HepG2 (cell line): ENCODE results near the gene TSGA10IP. TPM values are rescaled to one million over a fixed set of nuclear protein-coding genes. Genes with fewer than 3 reads are reported as not detected.

Experiments
- ARNT2 ChIP-seq: sonication (generic); formaldehyde crosslinking; IDR thresholded peaks from 2 replicates; pipeline ENCODE4 v1.8.0; 2022; ENCODE audit warnings: mild to moderate bottlenecking, low read depth, missing genetic modification reagents, moderate library complexity
- ATF3 ChIP-seq: sonication (generic); formaldehyde crosslinking; IDR thresholded peaks from 2 replicates; pipeline ENCODE4 v1.4.0; 2020; ENCODE audit warnings: missing genetic modification reagents
- CBX2 ChIP-seq, 2 experiments: fragments of 200-600 bp in 1 of 2; sonication (generic); formaldehyde crosslinking in 1 of 2; IDR thresholded peaks; 2 replicates each; pipeline versions ENCODE4 v1.7.0 to v1.8.1; 2018 to 2022; ENCODE audit warnings: low read depth in 2 of 2, low read length in 1 of 2, mild to moderate bottlenecking in 1 of 2, missing genetic modification reagents in 1 of 2
- EEA1 ChIP-seq: sonication (generic); formaldehyde crosslinking; IDR thresholded peaks from 2 replicates; pipeline ENCODE4 v1.5.1; 2020; ENCODE audit warnings: mild to moderate bottlenecking, missing genetic modification reagents, borderline replicate concordance
- GABPB1 ChIP-seq: IDR thresholded peaks from 2 replicates; pipeline ENCODE4 v1.6.1; 2016; ENCODE audit warnings: mild to moderate bottlenecking, missing genetic modification reagents, moderate library complexity, missing compliant biosample characterization
- KMT2B ChIP-seq: IDR thresholded peaks from 2 replicates; pipeline ENCODE4 v1.6.1; 2016; ENCODE audit warnings: missing genetic modification reagents, missing compliant biosample characterization
- PHF21A ChIP-seq: sonication (generic); formaldehyde crosslinking; IDR thresholded peaks from 2 replicates; pipeline ENCODE4 v1.5.0; 2020; ENCODE audit warnings: mild to moderate bottlenecking, missing genetic modification reagents
- SP1 ChIP-seq, 2 experiments: fragments of 450-650 bp in 1 of 2; sonication (generic) in 1 of 2; formaldehyde crosslinking in 1 of 2; IDR thresholded peaks; 2 replicates each; pipeline versions ENCODE4 v1.4.0 to v1.6.1; 2016 to 2020; ENCODE audit warnings: missing genetic modification reagents in 1 of 2
- SSRP1 ChIP-seq: IDR thresholded peaks from 2 replicates; pipeline ENCODE4 v1.6.1; 2016; ENCODE audit warnings: control low read depth
- TCF7L2 ChIP-seq: IDR thresholded peaks from 2 replicates; pipeline ENCODE4 v1.6.1; 2011; ENCODE audit warnings: mild to moderate bottlenecking, low read depth, low read length, moderate library complexity
- U2AF1 ChIP-seq: fragments of 200-400 bp; formaldehyde crosslinking; optimal IDR thresholded peaks from 2 replicates; pipeline ENCODE3; 2017; ENCODE audit warnings: mild to moderate bottlenecking, low read depth, low read length
- ZNF556 ChIP-seq: sonication (generic); formaldehyde crosslinking; IDR thresholded peaks from 2 replicates; pipeline ENCODE4 v1.4.0; 2020; ENCODE audit warnings: mild to moderate bottlenecking, missing genetic modification reagents, borderline replicate concordance
- ZNF563 ChIP-seq: sonication (generic); formaldehyde crosslinking; IDR thresholded peaks from 2 replicates; pipeline ENCODE4 v1.8.0; 2022; ENCODE audit warnings: mild to moderate bottlenecking, moderate library complexity, missing genetic modification reagents
- ZSCAN30 ChIP-seq: sonication (generic); formaldehyde crosslinking; IDR thresholded peaks from 2 replicates; pipeline ENCODE4 v1.5.0; 2020; ENCODE audit warnings: mild to moderate bottlenecking, missing genetic modification reagents
- polyA plus RNA-seq, 8 experiments: library from polyadenylated mRNA; depleted of rRNA in 3 of 8; stranded (reverse) in 7 of 8; unstranded in 1 of 8; fragments of >200 nt; fragmentation: Illumina TruSeq in 4 of 8; extraction: Trizol in 4 of 8; gene quantifications; 2 replicates each; pipeline versions ENCODE4 v1.2.1 to v1.2.3, GENCODE V29; 2011 to 2016; ENCODE audit warnings: low read depth in 4 of 8, missing spikeins in 1 of 8, mixed read lengths in 1 of 8; ENCODE audit not compliant: insufficient read depth in 1 of 8
- total RNA-seq, 5 experiments: library from RNA; depleted of rRNA; stranded (reverse); fragments of >200 nt; fragmentation: Illumina TruSeq; extraction: Trizol; gene quantifications; 2 replicates each; pipeline ENCODE4 v1.2.3, GENCODE V29; 2016; ENCODE audit warnings: low read depth in 1 of 5
- TF ChIP-seq, protein P1 (sequence below): sonication (generic); formaldehyde crosslinking; IDR thresholded peaks from 2 replicates; pipeline ENCODE4 v1.4.0; 2020; ENCODE audit warnings: missing genetic modification reagents, borderline replicate concordance
- TF ChIP-seq, protein P2 (sequence below): sonication (generic); formaldehyde crosslinking; IDR thresholded peaks from 2 replicates; pipeline ENCODE4 v1.4.0; 2020; ENCODE audit warnings: missing genetic modification reagents
- TF ChIP-seq, protein P3 (sequence below), 2 experiments: sonication (generic) in 1 of 2; formaldehyde crosslinking in 1 of 2; IDR thresholded peaks; 2 replicates each; pipeline versions ENCODE4 v1.6.1 to v1.9.0; 2014 to 2022; ENCODE audit warnings: antibody characterized with exemption in 1 of 2, borderline replicate concordance in 1 of 2, inconsistent platforms in 1 of 2, low read depth in 1 of 2, missing genetic modification reagents in 1 of 2

TSGA10IP gene
- total and polyA plus RNA-seq, 2 of the 13 experiments (the other 11 are each of a cell fraction or from before 2014, with no cell fraction given): not detected

- TF ChIP-seq CBX2 (IDR thresholded peaks at IDR 0.05; ENCODE audit: low read depth, low read length): no peak
- no peak for TF ChIP-seq CBX2 (CRISPR knock-in tag; IDR thresholded peaks at IDR 0.05; ENCODE audit: low read depth)
- peak; percentile 77; the same call in 1 of the 2 replicates for TF ChIP-seq ATF3 (CRISPR knock-in tag)
- TF ChIP-seq, protein P1, sequence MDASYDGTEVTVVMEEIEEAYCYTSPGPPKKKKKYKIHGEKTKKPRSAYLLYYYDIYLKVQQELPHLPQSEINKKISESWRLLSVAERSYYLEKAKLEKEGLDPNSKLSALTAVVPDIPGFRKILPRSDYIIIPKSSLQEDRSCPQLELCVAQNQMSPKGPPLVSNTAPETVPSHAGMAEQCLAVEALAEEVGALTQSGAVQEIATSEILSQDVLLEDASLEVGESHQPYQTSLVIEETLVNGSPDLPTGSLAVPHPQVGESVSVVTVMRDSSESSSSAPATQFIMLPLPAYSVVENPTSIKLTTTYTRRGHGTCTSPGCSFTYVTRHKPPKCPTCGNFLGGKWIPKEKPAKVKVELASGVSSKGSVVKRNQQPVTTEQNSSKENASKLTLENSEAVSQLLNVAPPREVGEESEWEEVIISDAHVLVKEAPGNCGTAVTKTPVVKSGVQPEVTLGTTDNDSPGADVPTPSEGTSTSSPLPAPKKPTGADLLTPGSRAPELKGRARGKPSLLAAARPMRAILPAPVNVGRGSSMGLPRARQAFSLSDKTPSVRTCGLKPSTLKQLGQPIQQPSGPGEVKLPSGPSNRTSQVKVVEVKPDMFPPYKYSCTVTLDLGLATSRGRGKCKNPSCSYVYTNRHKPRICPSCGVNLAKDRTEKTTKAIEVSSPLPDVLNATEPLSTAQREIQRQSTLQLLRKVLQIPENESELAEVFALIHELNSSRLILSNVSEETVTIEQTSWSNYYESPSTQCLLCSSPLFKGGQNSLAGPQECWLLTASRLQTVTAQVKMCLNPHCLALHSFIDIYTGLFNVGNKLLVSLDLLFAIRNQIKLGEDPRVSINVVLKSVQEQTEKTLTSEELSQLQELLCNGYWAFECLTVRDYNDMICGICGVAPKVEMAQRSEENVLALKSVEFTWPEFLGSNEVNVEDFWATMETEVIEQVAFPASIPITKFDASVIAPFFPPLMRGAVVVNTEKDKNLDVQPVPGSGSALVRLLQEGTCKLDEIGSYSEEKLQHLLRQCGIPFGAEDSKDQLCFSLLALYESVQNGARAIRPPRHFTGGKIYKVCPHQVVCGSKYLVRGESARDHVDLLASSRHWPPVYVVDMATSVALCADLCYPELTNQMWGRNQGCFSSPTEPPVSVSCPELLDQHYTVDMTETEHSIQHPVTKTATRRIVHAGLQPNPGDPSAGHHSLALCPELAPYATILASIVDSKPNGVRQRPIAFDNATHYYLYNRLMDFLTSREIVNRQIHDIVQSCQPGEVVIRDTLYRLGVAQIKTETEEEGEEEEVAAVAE (CRISPR knock-in tag): peak; percentile 75; the same call in 1 of the 2 replicates
- no peak for TF ChIP-seq SP1 (IDR thresholded peaks at IDR 0.05)
- peak; percentile 99 for TF ChIP-seq SP1 (CRISPR knock-in tag; IDR thresholded peaks at IDR 0.05)
- TF ChIP-seq, protein P2, sequence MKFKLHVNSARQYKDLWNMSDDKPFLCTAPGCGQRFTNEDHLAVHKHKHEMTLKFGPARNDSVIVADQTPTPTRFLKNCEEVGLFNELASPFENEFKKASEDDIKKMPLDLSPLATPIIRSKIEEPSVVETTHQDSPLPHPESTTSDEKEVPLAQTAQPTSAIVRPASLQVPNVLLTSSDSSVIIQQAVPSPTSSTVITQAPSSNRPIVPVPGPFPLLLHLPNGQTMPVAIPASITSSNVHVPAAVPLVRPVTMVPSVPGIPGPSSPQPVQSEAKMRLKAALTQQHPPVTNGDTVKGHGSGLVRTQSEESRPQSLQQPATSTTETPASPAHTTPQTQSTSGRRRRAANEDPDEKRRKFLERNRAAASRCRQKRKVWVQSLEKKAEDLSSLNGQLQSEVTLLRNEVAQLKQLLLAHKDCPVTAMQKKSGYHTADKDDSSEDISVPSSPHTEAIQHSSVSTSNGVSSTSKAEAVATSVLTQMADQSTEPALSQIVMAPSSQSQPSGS: peak; percentile 73; the same call in 1 of the 2 replicates
- TF ChIP-seq ZNF556 (CRISPR knock-in tag): peak; percentile 94
- no peak for TF ChIP-seq EEA1
- TF ChIP-seq SSRP1 (CRISPR knock-in tag): peak; percentile 68; the same call in 1 of the 2 replicates
- peak; percentile 72 for TF ChIP-seq ZNF563
- peak; percentile 41; the same call in 1 of the 2 replicates for TF ChIP-seq ZSCAN30 (CRISPR knock-in tag)
- no peak for TF ChIP-seq TCF7L2
- TF ChIP-seq GABPB1 (CRISPR knock-in tag): peak; percentile 87
- TF ChIP-seq U2AF1: peak; percentile 83
- peak; percentile 30; the same call in 1 of the 2 replicates for TF ChIP-seq PHF21A
- TF ChIP-seq, protein P3, sequence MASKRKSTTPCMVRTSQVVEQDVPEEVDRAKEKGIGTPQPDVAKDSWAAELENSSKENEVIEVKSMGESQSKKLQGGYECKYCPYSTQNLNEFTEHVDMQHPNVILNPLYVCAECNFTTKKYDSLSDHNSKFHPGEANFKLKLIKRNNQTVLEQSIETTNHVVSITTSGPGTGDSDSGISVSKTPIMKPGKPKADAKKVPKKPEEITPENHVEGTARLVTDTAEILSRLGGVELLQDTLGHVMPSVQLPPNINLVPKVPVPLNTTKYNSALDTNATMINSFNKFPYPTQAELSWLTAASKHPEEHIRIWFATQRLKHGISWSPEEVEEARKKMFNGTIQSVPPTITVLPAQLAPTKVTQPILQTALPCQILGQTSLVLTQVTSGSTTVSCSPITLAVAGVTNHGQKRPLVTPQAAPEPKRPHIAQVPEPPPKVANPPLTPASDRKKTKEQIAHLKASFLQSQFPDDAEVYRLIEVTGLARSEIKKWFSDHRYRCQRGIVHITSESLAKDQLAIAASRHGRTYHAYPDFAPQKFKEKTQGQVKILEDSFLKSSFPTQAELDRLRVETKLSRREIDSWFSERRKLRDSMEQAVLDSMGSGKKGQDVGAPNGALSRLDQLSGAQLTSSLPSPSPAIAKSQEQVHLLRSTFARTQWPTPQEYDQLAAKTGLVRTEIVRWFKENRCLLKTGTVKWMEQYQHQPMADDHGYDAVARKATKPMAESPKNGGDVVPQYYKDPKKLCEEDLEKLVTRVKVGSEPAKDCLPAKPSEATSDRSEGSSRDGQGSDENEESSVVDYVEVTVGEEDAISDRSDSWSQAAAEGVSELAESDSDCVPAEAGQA (IDR thresholded peaks at IDR 0.05; ENCODE audit: low read depth): no peak
- TF ChIP-seq, protein P3 (CRISPR knock-in tag; IDR thresholded peaks at IDR 0.05; ENCODE audit: borderline replicate concordance): no peak; the same call in 1 of the 2 replicates
- TF ChIP-seq ARNT2 (CRISPR knock-in tag): peak; percentile 88
- peak; percentile 48; the same call in 1 of the 2 replicates for TF ChIP-seq KMT2B (CRISPR knock-in tag)
These were observed 26.1 kb upstream of the TSGA10IP start, which contains the start of gene DRAP1 (continued) for GRCh38 chr11:65919141-65919572.
